ENCODE results near the gene KIAA1549.

DNA sequence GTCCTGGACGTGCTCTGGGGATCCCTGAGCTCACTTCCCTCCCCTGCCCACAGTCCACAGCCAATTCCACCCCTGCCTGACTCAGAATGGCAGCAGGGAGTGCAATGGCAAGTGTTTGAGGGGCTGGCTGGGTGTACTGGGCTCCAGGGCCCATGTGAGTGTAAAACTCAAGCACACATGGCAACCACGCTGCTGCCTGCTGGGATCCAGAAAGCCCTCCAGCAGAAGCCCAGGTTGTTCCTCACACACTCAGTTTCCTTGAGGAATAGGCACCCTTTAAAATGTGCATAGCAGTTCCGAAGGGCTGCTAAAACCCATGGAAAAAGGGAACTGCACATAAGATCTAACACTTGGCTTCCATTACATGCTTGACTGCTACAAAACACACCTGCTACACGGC is 171.8 kb downstream of the KIAA1549 start:
- TF ChIP-seq, protein P1, sequence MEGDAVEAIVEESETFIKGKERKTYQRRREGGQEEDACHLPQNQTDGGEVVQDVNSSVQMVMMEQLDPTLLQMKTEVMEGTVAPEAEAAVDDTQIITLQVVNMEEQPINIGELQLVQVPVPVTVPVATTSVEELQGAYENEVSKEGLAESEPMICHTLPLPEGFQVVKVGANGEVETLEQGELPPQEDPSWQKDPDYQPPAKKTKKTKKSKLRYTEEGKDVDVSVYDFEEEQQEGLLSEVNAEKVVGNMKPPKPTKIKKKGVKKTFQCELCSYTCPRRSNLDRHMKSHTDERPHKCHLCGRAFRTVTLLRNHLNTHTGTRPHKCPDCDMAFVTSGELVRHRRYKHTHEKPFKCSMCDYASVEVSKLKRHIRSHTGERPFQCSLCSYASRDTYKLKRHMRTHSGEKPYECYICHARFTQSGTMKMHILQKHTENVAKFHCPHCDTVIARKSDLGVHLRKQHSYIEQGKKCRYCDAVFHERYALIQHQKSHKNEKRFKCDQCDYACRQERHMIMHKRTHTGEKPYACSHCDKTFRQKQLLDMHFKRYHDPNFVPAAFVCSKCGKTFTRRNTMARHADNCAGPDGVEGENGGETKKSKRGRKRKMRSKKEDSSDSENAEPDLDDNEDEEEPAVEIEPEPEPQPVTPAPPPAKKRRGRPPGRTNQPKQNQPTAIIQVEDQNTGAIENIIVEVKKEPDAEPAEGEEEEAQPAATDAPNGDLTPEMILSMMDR (IDR thresholded peaks at IDR 0.05; ENCODE audit: low read depth, low read length), result no peak
- no peak for TF ChIP-seq EZH2phosphoT487 (IDR thresholded peaks at IDR 0.05; ENCODE audit: low read depth)

All from OCI-LY3 (cell line).